Measurements from ENCODE around the gene DMXL2. TPM values are rescaled to one million over a fixed set of nuclear protein-coding genes. Genes with fewer than 3 reads are reported as not detected.

DMXL2 gene
- total and polyA plus RNA-seq, 9 of the 15 experiments (the other 6 are each of a cell fraction or from before 2014, with no cell fraction given) = 9.3 to 57.7 (median 30.7) TPM

DNA sequence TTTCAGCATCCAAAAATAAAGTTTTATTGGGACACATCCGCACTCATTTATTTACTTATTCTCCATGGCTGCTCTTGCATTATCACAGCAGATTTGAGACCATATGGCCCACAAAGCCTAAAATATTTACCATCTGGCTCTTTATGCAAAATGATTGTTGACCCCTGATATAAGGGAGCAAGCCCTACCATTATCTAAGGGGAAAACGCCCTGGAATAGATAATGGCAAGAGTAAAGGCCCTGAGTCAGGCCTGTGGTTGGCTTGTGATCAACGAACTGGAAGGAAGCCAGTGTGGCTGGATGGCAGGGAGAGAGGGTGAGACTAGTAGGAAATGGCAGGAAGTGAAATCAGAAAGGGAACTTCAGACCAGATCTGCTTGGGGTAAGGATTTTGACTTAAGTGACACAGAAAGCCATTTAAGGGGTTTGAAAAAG, 24.6 kb upstream of the DMXL2 start (continued):
- TF ChIP-seq, protein P1, sequence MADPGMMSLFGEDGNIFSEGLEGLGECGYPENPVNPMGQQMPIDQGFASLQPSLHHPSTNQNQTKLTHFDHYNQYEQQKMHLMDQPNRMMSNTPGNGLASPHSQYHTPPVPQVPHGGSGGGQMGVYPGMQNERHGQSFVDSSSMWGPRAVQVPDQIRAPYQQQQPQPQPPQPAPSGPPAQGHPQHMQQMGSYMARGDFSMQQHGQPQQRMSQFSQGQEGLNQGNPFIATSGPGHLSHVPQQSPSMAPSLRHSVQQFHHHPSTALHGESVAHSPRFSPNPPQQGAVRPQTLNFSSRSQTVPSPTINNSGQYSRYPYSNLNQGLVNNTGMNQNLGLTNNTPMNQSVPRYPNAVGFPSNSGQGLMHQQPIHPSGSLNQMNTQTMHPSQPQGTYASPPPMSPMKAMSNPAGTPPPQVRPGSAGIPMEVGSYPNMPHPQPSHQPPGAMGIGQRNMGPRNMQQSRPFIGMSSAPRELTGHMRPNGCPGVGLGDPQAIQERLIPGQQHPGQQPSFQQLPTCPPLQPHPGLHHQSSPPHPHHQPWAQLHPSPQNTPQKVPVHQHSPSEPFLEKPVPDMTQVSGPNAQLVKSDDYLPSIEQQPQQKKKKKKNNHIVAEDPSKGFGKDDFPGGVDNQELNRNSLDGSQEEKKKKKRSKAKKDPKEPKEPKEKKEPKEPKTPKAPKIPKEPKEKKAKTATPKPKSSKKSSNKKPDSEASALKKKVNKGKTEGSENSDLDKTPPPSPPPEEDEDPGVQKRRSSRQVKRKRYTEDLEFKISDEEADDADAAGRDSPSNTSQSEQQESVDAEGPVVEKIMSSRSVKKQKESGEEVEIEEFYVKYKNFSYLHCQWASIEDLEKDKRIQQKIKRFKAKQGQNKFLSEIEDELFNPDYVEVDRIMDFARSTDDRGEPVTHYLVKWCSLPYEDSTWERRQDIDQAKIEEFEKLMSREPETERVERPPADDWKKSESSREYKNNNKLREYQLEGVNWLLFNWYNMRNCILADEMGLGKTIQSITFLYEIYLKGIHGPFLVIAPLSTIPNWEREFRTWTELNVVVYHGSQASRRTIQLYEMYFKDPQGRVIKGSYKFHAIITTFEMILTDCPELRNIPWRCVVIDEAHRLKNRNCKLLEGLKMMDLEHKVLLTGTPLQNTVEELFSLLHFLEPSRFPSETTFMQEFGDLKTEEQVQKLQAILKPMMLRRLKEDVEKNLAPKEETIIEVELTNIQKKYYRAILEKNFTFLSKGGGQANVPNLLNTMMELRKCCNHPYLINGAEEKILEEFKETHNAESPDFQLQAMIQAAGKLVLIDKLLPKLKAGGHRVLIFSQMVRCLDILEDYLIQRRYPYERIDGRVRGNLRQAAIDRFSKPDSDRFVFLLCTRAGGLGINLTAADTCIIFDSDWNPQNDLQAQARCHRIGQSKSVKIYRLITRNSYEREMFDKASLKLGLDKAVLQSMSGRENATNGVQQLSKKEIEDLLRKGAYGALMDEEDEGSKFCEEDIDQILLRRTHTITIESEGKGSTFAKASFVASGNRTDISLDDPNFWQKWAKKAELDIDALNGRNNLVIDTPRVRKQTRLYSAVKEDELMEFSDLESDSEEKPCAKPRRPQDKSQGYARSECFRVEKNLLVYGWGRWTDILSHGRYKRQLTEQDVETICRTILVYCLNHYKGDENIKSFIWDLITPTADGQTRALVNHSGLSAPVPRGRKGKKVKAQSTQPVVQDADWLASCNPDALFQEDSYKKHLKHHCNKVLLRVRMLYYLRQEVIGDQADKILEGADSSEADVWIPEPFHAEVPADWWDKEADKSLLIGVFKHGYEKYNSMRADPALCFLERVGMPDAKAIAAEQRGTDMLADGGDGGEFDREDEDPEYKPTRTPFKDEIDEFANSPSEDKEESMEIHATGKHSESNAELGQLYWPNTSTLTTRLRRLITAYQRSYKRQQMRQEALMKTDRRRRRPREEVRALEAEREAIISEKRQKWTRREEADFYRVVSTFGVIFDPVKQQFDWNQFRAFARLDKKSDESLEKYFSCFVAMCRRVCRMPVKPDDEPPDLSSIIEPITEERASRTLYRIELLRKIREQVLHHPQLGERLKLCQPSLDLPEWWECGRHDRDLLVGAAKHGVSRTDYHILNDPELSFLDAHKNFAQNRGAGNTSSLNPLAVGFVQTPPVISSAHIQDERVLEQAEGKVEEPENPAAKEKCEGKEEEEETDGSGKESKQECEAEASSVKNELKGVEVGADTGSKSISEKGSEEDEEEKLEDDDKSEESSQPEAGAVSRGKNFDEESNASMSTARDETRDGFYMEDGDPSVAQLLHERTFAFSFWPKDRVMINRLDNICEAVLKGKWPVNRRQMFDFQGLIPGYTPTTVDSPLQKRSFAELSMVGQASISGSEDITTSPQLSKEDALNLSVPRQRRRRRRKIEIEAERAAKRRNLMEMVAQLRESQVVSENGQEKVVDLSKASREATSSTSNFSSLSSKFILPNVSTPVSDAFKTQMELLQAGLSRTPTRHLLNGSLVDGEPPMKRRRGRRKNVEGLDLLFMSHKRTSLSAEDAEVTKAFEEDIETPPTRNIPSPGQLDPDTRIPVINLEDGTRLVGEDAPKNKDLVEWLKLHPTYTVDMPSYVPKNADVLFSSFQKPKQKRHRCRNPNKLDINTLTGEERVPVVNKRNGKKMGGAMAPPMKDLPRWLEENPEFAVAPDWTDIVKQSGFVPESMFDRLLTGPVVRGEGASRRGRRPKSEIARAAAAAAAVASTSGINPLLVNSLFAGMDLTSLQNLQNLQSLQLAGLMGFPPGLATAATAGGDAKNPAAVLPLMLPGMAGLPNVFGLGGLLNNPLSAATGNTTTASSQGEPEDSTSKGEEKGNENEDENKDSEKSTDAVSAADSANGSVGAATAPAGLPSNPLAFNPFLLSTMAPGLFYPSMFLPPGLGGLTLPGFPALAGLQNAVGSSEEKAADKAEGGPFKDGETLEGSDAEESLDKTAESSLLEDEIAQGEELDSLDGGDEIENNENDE (IDR thresholded peaks at IDR 0.05; ENCODE audit: low read depth, low read length) = no peak
- TF ChIP-seq, protein P2, sequence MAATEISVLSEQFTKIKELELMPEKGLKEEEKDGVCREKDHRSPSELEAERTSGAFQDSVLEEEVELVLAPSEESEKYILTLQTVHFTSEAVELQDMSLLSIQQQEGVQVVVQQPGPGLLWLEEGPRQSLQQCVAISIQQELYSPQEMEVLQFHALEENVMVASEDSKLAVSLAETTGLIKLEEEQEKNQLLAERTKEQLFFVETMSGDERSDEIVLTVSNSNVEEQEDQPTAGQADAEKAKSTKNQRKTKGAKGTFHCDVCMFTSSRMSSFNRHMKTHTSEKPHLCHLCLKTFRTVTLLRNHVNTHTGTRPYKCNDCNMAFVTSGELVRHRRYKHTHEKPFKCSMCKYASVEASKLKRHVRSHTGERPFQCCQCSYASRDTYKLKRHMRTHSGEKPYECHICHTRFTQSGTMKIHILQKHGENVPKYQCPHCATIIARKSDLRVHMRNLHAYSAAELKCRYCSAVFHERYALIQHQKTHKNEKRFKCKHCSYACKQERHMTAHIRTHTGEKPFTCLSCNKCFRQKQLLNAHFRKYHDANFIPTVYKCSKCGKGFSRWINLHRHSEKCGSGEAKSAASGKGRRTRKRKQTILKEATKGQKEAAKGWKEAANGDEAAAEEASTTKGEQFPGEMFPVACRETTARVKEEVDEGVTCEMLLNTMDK (IDR thresholded peaks at IDR 0.05; ENCODE audit: borderline replicate concordance, insufficient read depth, low read depth, low read length, poor library complexity, severe bottlenecking) = no peak
- TF ChIP-seq SMC3 (conservative IDR thresholded peaks at IDR 0.05; ENCODE audit: insufficient read depth, low read depth, low read length) (no peak), TRIM28 (IDR thresholded peaks at IDR 0.05) (peak; percentile 69; the same call in 1 of the 2 replicates), EHMT2 (IDR thresholded peaks at IDR 0.05) (peak; percentile 91), ZNF121 (CRISPR knock-in tag; conservative IDR thresholded peaks at IDR 0.05) (no peak), ZNF445 (CRISPR knock-in tag; IDR thresholded peaks at IDR 0.05; ENCODE audit: low read depth) (0 out of 2 replicates have a peak, but pooled peaks have one; percentile 46), CCAR2 (IDR thresholded peaks at IDR 0.05; ENCODE audit: low read depth, low read length) (no peak), SMARCA4 (IDR thresholded peaks at IDR 0.05) (peak; percentile 98), ATF7 (IDR thresholded peaks at IDR 0.05) (peak; percentile 68), MAFG (tag; conservative IDR thresholded peaks at IDR 0.05) (peak; percentile 75)
- TF ChIP-seq, protein P3, sequence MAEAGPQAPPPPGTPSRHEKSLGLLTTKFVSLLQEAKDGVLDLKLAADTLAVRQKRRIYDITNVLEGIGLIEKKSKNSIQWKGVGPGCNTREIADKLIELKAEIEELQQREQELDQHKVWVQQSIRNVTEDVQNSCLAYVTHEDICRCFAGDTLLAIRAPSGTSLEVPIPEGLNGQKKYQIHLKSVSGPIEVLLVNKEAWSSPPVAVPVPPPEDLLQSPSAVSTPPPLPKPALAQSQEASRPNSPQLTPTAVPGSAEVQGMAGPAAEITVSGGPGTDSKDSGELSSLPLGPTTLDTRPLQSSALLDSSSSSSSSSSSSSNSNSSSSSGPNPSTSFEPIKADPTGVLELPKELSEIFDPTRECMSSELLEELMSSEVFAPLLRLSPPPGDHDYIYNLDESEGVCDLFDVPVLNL (CRISPR knock-in tag; IDR thresholded peaks at IDR 0.05; ENCODE audit: low read depth) = no peak
